ENCODE results near the gene ZBTB32. TPM values are rescaled to one million over a fixed set of nuclear protein-coding genes. Genes with fewer than 3 reads are reported as not detected.

The ZBTB32 gene
- total RNA-seq, 1 donor = not detected

GRCh38 chr19:35731779-35732405 lies 27.5 kb downstream of the ZBTB32 start:
- no peak for DNase-seq (ENCODE audit: low read depth)
- TF ChIP-seq, protein P1, sequence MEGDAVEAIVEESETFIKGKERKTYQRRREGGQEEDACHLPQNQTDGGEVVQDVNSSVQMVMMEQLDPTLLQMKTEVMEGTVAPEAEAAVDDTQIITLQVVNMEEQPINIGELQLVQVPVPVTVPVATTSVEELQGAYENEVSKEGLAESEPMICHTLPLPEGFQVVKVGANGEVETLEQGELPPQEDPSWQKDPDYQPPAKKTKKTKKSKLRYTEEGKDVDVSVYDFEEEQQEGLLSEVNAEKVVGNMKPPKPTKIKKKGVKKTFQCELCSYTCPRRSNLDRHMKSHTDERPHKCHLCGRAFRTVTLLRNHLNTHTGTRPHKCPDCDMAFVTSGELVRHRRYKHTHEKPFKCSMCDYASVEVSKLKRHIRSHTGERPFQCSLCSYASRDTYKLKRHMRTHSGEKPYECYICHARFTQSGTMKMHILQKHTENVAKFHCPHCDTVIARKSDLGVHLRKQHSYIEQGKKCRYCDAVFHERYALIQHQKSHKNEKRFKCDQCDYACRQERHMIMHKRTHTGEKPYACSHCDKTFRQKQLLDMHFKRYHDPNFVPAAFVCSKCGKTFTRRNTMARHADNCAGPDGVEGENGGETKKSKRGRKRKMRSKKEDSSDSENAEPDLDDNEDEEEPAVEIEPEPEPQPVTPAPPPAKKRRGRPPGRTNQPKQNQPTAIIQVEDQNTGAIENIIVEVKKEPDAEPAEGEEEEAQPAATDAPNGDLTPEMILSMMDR (IDR thresholded peaks at IDR 0.05; ENCODE audit: insufficient read depth, low read depth, low read length) = no peak

DNA sequence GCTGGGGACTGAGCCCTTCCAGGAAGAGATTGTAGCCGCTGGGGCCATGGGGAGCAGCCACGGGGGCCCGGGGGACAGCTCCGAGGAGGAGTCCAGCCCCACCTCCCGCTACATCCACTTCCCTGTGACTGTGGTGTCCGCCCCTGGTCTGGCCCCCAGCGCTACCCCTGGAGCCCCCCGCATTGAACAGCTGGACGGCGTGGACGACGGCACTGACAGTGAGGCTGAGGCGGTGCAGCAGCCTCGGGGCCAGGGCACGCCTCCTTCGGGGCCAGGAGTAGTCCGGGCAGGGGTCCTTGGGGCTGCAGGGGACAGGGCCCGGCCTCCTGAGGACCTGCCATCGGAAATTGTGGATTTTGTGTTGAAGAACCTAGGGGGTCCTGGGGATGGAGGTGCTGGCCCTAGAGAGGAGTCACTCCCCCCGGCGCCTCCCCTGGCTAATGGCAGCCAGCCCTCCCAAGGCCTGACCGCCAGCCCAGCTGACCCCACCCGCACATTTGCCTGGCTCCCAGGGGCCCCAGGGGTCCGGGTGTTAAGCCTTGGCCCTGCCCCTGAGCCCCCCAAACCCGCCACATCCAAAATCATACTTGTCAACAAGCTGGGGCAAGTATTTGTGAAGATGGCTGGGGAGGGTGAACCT lies 28.3 kb downstream of the ZBTB32 start:
- no peak overlapping the region for H3K4me3 ChIP-seq (ENCODE audit: low read depth, low read length)
- no peak for DNase-seq (ENCODE audit: low read depth)
- TF ChIP-seq, protein P1 (IDR thresholded peaks at IDR 0.05; ENCODE audit: insufficient read depth, low read depth, low read length) = no peak

More at GRCh38 chr19:35731779-35732405, 27.5 kb downstream of the ZBTB32 start:
- H3K4me3 ChIP-seq (ENCODE audit: low read depth, low read length) = no peak overlapping the region

DNA sequence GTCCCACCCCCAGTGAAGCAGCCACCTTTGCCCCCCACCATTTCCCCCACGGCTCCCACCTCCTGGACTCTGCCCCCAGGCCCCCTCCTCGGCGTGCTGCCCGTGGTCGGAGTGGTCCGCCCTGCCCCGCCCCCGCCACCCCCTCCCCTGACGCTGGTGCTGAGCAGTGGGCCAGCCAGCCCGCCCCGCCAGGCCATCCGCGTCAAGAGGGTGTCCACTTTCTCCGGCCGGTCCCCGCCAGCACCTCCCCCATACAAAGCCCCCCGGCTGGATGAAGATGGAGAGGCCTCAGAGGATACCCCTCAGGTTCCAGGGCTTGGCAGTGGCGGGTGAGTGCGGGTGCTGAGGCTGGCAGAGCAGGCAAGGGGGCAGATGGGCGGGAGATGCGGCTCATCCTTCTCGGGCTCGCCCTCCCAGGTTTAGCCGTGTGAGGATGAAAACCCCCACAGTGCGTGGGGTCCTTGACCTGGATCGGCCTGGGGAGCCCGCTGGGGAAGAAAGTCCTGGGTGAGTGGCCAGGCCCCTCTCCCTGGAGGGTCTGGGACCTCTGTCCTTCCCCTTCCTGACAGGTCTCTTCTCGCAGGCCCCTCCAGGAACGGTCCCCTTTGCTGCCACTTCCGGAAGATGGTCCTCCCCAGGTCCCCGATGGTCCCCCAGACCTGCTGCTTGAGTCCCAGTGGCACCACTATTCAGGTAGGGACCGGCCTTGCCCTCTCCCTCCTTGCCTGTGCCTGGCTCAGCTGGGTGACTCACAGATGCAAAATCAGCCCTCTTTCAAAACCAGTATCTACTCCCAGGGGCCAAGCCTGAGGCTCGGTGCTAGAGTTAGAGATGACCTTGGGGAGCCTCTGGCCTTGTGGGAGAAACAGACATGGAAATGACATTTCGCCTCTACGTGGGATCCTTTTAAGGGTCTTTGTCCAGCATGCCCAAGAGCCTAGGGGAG lies 29.1 kb downstream of the ZBTB32 start:
- DNase-seq (ENCODE audit: low read depth) = no peak
- TF ChIP-seq, protein P1 (IDR thresholded peaks at IDR 0.05; ENCODE audit: insufficient read depth, low read depth, low read length) = no peak
- no peak overlapping the region for H3K4me3 ChIP-seq (ENCODE audit: low read depth, low read length)

DNA sequence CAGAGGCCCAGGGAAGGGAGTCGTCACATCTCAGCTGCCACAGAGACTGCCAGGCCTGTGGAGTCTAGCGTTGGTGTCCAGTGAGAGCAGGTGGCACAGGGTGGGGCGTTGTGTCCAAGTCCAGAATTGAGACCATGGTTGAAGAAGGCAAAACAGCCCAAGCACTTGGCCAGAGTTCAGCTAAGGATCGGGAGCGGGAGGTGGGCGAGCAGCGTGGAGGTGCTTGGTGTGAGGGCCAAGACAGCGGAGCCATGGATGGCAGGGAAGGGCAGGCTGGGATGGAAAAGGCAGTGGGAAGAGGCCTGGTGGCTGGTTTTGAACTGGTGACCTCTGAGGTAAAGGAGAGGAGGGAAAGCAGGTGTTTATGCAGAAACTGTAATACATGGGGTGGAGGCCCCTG lies 29.9 kb downstream of the ZBTB32 start:
- TF ChIP-seq, protein P1 (IDR thresholded peaks at IDR 0.05; ENCODE audit: insufficient read depth, low read depth, low read length) = no peak
- no peak for DNase-seq (ENCODE audit: low read depth)

DNA sequence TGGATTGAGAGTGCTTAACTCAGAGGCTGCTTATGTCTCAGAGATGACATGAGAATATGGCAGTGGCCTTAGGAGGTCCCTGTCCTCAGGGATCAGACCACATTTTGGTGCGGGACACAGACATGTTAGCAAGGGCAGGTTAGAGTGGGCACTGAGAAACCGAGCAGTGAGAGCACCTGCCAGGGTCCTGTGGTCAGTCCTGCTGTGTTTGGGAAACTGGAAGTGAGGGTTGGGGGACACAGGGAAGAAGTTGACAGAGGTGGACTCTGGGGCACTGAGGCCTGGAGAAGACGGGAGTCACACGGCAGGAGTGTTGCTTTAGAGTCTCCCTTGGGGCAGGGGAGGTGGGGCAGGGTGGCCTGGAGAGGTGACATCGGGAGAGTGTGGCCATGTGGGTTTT lies 30.5 kb downstream of the ZBTB32 start:
- no peak for DNase-seq (ENCODE audit: low read depth)
- H3K4me3 ChIP-seq (ENCODE audit: low read depth, low read length) = no peak overlapping the region

More for the DNA sequence above, 29.9 kb downstream of the ZBTB32 start:
- H3K4me3 ChIP-seq (ENCODE audit: low read depth, low read length) = no peak overlapping the region

More for the DNA sequence above, 30.5 kb downstream of the ZBTB32 start:
- TF ChIP-seq, protein P1 (IDR thresholded peaks at IDR 0.05; ENCODE audit: insufficient read depth, low read depth, low read length) = no peak
